ENCODE measurements around the gene EEA1.
A peak's percentile ranks its signal among the peaks of the same experiment; 100 is the strongest.

Gene EEA1

DNA sequence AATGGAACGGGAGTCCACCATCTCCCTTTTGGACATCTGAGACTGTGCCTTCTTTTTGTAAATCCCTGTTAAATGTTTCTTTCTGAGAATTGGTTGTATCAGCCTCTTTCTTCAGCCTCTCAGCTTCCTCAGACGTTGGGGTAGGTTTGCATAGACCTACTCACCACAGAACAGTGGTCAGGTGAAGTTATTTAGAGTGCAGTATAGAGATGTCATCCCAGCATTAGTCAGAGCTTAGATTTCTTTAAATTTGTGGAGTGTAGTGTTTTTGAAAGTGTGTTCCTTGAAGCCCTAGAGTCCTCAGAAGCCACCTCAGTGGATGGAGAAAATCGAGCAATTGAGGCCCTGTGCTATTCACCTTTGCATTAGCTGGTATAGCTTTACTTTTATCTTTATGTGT, 8.9 kb upstream of the EEA1 start:
- no peak for DNase-seq (ENCODE audit: low read depth)

DNA sequence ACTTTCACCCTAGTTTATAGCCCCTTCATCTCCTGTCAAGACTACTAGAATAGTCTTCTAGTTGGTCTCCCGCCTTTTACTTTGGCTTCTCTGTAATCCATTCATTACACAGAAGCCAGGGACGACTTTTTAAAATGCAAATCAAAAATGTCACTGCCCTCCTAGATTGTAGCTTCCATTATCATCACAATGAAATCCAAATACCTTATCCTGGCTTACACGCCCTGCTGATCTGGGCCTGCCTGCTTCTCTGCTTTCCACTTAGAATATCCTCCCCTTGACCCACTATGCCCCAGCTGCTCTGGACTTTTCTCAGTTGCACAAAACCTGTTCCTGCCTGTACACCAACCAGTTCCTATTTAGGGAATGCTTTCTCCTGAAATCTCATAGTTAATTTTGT, 4.5 kb upstream of the EEA1 start:
- DNase-seq (ENCODE audit: low read depth) = no peak

DNA sequence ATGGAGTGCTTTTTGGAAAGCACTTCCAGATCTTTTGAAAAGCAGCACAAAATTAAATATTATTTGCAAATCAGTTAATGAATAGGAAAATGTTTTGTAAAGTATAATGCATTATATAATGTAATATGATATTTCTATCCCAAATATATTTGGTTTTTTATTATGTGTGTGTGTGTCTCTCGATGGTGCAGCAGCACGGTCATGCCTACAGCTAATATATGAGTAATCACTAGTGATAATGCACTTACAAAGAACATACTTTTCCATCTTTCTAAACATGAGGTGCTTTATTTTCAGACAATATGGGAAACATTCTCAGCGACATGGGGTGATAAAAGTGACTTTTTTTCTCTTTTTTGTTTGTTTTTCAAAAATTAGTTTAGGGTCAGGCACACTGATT, 1.3 kb upstream of the EEA1 start:
- no peak for DNase-seq (ENCODE audit: low read depth)

DNA sequence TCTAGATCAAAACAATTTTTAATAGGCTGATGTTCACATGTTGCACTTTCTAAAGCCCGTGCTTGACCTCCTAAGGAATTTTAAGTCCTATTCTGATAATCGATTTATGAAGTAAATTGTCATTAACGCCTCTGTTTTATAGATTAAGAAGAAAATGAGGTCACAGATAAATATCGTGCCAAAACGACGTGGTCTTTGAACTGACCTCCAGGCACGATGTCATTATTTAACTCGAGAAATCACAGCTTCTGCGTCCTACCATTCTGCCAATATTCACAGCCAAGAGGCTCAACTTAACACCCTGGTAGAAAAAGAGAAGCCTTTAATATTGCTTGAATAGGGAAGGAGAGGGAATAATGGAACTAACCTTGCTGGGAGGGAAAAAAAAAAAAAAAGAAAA, 888 bp upstream of the EEA1 start:
- DNase-seq (ENCODE audit: low read depth) = no peak

GRCh38 chr12:92928421-92928961, 604 bp downstream of the EEA1 start:
- DNase-seq (ENCODE audit: low read depth) = peak; percentile 14

- no peak for DNase-seq (ENCODE audit: low read depth)
These were observed 1.4 kb downstream of the EEA1 start for GRCh38 chr12:92927436-92928281.

DNA sequence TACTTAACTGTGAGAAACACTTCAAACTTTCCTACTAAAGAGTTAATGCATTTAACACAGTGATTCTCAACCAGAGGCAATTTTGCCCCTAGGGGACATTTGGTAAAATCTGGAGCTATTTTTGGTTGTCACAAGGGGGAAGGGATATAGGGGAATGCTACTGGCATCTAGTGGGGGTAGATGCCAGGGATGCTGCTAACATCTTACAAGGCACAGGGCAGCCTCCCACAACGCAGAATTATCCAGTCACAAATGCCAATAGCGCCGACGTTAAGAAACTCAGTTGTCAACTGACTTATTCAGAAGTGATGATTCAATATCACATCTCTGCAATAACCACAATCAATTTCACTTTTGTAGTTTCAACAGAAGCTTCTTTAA, 2.0 kb downstream of the EEA1 start:
- no peak for DNase-seq (ENCODE audit: low read depth)

GRCh38 chr12:92926549-92926948, 2.5 kb downstream of the EEA1 start:
- no peak for DNase-seq (ENCODE audit: low read depth)

DNA sequence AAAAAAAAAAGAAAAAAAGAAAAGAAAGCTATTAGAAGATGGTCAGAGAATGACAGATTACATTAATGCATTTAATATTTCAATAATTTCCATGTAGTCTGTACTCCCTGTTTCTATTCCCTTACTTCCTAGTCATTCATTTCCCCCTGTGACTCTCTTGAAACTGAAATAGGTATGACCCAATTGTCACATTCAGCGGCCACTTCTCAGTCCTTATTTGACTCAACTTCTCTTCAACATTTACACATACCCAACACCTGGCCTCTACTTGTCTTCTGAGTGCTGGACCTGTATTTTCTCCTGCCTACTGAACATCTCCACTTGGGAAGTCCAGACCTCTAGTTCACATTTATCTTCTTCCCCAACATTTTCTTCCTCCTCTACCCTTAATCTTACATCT, 7.2 kb downstream of the EEA1 start:
- DNase-seq (ENCODE audit: low read depth) = no peak

DNA sequence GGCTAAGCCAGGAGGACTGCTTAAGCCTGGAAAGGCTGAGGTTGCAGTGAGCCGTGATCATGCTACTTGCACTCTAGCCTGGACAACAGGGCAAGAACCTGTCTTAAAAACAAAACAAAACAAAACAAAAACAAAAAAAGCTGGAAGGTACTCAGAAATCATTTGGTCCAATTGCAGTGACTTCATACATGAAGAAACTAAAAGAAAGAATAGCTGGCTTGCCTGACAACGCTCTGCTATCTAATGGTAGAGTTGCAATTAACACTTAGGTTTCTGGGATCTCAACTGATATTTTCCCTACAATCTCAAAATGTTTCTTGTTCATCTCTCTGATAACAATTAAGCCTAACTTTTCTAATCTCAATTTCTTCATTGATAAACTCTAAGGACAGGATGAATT, 13.7 kb downstream of the EEA1 start:
- DNase-seq (ENCODE audit: low read depth) = no peak

- no peak for DNase-seq (ENCODE audit: low read depth)
These were observed 14.9 kb downstream of the EEA1 start for GRCh38 chr12:92914170-92914569.

DNA sequence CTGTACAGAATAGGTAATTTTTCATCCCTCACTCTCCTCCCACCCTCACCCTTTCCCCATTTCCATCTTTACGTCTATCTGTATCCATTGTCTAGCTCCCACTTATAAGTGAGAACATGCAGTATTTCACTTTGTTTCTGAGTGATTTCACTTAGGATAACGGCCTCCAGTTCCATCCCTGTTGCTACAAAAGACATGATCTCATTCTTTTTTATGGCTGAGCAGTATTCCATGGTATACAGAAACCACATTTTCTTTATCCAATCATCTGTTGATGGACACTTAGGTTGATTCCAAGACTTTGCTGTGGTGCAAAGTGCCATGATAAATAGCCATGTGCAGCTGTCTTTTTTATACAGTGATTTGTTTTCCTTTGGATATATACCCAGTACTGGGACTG, 16.4 kb downstream of the EEA1 start:
- no peak for DNase-seq (ENCODE audit: low read depth)

DNA sequence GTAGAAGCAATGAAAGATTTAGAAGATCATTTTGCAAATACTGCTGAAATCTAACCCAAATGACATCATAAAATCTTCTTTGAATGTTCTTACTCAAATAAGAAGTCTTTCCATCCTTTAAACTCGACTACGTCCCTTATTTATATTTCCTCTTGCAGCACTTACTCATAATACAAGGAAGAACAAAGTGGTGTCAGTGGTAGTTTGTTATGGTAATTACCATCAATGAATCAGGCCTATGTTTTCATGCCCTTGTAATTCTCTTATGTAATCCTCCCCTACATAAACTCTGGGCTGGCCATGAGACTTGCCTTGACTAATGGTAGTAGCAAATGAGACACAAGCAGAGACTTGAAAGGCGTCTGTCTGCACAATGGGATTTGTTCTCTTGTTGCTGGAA, 17.0 kb downstream of the EEA1 start:
- DNase-seq (ENCODE audit: low read depth) = no peak

DNA sequence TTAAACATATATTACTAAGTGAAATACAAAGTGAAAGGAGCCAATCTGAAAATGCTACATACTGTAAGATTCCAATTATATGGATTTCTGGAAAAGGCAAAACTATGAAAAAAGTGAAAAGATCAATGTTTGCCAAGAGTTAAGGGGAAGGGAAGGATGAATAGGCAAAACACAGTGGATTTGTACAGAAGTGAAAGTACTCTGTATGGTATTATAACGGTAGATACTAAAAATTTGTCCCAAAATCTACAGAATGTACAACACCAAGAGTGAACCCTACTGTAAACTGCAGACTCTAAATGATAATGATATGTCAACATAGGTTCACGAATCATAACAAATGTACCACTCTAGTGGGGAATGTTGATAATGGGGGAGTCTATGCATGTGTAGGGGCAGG, 17.8 kb downstream of the EEA1 start:
- DNase-seq (ENCODE audit: low read depth) = no peak

GRCh38 chr12:92908108-92908507, 21.0 kb downstream of the EEA1 start:
- DNase-seq (ENCODE audit: low read depth) = no peak

- DNase-seq (ENCODE audit: low read depth) = no peak
These were observed 23.1 kb downstream of the EEA1 start for GRCh38 chr12:92905811-92906554.

GRCh38 chr12:92905258-92905810, 23.8 kb downstream of the EEA1 start:
- no peak for DNase-seq (ENCODE audit: low read depth)

- no peak for DNase-seq (ENCODE audit: low read depth)
These were observed 28.2 kb downstream of the EEA1 start for GRCh38 chr12:92900941-92901340.

GRCh38 chr12:92899386-92900001, 29.6 kb downstream of the EEA1 start:
- no peak for DNase-seq (ENCODE audit: low read depth)

DNA sequence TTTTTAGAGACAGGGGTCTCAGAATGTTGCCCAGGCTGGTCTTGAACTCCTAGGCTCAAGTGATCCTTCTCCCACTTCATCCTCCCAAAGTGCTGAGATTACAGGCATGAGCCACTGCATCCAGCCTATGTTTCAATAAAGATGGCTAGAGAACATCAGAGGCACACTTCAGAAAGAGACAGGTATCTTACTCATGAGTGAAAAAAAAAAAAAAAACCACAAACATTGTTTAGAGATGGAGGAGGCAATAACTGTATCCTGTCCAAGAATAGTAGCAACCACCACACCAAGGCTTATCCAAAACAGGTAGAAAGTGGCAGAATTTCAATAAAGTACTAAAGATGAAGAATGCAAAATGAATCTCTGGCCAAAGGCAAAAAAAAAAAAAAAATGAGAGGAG, 30.3 kb downstream of the EEA1 start:
- DNase-seq (ENCODE audit: low read depth) = no peak

DNA sequence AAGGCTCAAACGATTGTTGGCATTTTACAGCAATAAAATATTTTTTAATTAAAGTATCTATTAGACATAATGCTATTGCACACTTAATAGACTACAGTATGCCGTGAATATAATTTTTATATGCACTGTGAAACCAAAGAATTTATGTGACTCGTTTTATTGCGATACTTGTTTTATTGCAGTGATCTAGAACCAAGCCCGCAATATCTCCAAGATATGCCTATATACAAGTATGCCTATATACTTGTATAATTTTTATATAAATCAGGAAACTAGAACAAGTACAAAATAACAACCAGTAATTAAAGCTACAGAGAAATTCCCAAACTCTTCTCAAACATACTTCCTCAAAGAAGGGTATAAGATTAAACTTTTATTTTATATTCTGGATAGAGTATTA, 31.3 kb downstream of the EEA1 start:
- DNase-seq (ENCODE audit: low read depth) = no peak

DNA sequence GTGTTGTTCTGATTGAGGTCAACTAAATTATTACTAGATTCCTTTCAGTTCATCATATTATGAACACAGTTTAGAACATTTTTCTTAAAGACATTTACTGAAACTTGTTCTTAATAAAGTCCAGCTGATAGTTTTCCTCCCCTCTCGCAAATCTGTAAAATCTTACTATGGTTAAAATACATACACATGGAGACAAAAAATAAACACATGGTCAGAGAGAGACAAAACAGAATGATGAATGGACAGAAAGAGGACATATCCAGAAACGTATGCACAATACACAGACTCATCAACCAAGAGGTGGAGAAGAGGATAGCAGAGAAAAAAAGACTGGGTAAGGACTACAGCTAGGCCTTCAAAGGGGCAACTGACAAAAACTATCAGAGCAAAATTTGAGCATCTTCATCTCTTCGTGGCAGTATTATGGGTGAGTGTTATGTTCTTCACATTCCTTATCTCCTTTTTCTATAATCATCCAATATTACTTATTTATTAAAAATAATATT, 38.4 kb downstream of the EEA1 start:
- DNase-seq (ENCODE audit: low read depth) = no peak
